OCI-LY7 (cell line): ENCODE measurements around the gene SYCP2L.

Experiments
- EZH2phosphoT487 ChIP-seq: fragments of 200-600 bp; sonication (generic); IDR thresholded peaks from 2 replicates; pipeline ENCODE4 v1.6.1; 2018; ENCODE audit warnings: low read depth, borderline replicate concordance, mild to moderate bottlenecking, mixed run types, antibody characterized with exemption, low read length, moderate library complexity, mixed read lengths
- TF ChIP-seq, protein P1 (sequence below): fragments of 200-600 bp; sonication (generic); conservative IDR thresholded peaks from 2 replicates; pipeline ENCODE4 v1.5.1; 2014; ENCODE audit warnings: mild to moderate bottlenecking, antibody characterized with exemption, low read length, moderate library complexity, mixed read lengths

DNA sequence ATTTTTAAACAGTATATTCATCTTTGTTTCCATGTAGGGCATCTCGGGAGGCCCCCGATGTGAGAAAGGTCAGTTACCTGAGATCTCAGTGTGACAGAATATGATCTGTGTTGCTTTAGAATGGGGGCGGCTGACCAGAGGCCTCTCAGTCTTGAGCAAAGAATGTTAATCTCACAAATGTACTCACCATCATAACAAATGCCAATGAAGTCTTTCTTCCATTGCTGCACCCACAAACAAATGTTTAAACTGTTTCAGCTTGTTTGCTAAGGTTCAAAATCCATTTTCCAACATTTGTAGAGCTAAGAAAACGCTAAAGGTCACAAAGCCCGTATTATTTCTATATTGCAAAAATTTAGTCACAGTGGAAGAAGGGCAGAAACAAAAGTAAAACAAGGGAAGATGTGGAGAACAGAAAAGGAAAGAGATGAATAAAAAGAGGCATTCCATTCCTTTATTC lies 125.5 kb downstream of the SYCP2L start:
- TF ChIP-seq, protein P1, sequence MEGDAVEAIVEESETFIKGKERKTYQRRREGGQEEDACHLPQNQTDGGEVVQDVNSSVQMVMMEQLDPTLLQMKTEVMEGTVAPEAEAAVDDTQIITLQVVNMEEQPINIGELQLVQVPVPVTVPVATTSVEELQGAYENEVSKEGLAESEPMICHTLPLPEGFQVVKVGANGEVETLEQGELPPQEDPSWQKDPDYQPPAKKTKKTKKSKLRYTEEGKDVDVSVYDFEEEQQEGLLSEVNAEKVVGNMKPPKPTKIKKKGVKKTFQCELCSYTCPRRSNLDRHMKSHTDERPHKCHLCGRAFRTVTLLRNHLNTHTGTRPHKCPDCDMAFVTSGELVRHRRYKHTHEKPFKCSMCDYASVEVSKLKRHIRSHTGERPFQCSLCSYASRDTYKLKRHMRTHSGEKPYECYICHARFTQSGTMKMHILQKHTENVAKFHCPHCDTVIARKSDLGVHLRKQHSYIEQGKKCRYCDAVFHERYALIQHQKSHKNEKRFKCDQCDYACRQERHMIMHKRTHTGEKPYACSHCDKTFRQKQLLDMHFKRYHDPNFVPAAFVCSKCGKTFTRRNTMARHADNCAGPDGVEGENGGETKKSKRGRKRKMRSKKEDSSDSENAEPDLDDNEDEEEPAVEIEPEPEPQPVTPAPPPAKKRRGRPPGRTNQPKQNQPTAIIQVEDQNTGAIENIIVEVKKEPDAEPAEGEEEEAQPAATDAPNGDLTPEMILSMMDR = no peak
- no peak for TF ChIP-seq EZH2phosphoT487
